DOHH2 (cell line): ENCODE data around the gene RPS27A.

Experiments
- EZH2phosphoT487 ChIP-seq: fragments of 200-600 bp; sonication (generic); IDR thresholded peaks from 2 replicates; pipeline ENCODE4 v1.6.1; 2017; ENCODE audit warnings: borderline replicate concordance, mild to moderate bottlenecking, antibody characterized with exemption, low read length, moderate library complexity, mixed read lengths
- TF ChIP-seq, protein P1 (sequence below): fragments of 200-600 bp; sonication (generic); IDR thresholded peaks from one replicate; pipeline ENCODE4 v1.5.1; 2014; ENCODE audit warnings: antibody characterized with exemption, mild to moderate bottlenecking, low read depth, low read length; ENCODE audit not compliant: poor library complexity, severe bottlenecking

DNA sequence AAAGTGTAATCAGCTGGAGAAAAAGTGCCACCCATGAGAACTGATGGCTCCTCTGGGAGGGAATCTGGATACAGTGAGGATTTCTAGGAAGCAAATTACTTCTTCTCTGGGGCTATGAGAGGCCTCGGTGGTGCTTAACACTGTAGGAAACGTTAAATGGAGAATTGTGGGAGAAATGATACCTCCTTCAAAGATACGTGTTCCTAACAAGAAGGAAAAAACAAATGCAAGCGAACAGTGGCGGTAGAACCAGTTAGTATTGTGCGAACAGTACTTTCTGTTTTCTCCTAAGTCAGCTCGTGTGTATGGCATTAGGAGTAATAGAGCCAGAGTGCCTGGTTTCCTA is 37.1 kb downstream of the RPS27A start:
- TF ChIP-seq, protein P1, sequence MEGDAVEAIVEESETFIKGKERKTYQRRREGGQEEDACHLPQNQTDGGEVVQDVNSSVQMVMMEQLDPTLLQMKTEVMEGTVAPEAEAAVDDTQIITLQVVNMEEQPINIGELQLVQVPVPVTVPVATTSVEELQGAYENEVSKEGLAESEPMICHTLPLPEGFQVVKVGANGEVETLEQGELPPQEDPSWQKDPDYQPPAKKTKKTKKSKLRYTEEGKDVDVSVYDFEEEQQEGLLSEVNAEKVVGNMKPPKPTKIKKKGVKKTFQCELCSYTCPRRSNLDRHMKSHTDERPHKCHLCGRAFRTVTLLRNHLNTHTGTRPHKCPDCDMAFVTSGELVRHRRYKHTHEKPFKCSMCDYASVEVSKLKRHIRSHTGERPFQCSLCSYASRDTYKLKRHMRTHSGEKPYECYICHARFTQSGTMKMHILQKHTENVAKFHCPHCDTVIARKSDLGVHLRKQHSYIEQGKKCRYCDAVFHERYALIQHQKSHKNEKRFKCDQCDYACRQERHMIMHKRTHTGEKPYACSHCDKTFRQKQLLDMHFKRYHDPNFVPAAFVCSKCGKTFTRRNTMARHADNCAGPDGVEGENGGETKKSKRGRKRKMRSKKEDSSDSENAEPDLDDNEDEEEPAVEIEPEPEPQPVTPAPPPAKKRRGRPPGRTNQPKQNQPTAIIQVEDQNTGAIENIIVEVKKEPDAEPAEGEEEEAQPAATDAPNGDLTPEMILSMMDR: no peak
- TF ChIP-seq EZH2phosphoT487: no peak
